HG03457 (cell line): ENCODE measurements around the gene PPM1A.

Source experiments
- ATAC-seq: cut with Tn5 transposase; IDR thresholded peaks from one replicate; pipeline ENCODE4 v1.9.1; 2021; ENCODE audit warnings: moderate number of reproducible peaks; ENCODE audit not compliant: unreplicated experiment

Gene PPM1A

DNA sequence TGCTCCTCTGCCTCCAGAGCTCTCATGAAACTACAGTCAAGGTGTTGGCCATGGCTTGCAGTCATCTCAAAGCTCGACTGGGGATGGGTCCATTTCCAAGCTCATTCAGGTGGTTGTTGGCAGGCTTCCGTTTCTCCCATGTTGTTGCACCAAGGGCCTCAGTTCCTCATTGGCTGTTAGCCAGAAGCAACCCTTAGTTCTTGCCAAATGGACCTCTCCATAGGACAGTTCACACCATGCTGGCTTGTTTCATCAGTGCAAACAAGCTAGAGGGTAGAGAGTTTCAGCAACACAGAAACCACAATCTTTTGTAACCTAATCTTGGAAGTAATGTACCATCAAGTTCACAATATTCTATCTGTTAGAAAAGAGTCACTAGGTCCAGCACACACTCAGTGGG is 22.7 kb upstream of the PPM1A start:
- ATAC-seq = no peak

DNA sequence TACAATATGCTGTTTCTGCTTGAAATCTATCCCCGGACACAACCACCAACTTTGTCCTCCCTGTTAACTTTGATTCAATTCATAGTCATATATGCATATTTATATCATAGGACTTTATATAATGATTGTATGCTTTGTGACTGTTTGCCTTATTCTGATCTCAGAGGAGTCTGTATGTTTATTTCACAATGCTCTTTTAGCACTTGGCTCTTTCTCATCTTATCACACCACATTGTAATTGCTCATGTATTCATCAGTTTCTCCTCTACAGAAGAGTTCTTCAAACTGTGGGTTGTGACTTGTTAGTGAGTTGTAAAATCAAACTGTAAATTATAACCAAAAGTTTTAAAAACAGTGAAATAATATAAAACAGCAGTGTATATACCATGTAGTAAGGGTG is 21.7 kb upstream of the PPM1A start:
- ATAC-seq = no peak

GRCh38 chr14:60229614-60230013 is 19.4 kb upstream of the PPM1A start:
- ATAC-seq = no peak

GRCh38 chr14:60232185-60232584 is 16.8 kb upstream of the PPM1A start:
- ATAC-seq = no peak

GRCh38 chr14:60233251-60233650 is 15.8 kb upstream of the PPM1A start:
- ATAC-seq = no peak

- ATAC-seq = no peak
Observed at GRCh38 chr14:60233891-60234290, 15.1 kb upstream of the PPM1A start.

- ATAC-seq = no peak
Observed at GRCh38 chr14:60235440-60235839, 13.6 kb upstream of the PPM1A start.

- ATAC-seq = no peak
Observed at GRCh38 chr14:60238955-60239354, 10.1 kb upstream of the PPM1A start.

DNA sequence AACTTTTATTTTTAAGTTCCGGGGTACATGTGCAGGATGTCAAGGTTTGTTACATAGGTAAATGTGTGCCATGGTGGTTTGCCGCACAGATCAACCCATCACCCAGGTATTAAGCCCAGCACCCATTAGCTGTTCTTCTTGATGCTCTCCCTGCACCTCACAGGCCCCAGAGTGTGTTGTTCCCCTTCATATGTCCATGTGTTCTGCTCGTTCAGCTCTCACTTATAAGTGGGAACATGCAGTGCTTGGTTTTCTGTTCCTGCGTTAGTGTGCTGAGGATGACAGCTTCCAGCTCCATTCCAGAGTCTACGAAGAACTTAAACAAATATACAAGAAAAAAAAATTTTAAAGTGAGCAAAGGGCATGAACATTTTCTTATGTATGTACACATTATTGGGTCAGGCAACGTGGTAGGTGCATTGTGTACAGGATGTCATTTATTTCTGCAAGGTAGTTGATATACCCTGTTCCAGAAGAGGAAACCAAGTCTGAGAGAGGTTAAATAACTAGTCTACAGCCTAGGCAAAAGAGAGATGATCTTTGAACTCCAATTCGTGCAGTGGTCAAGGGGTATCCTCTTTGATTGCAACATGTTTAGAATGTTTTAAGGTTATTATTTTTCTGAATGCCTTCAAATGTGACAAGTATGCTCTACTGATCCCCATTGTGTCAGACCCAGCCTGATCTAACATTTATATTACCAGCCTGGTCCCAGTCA is 8.7 kb upstream of the PPM1A start:
- no peak for ATAC-seq

DNA sequence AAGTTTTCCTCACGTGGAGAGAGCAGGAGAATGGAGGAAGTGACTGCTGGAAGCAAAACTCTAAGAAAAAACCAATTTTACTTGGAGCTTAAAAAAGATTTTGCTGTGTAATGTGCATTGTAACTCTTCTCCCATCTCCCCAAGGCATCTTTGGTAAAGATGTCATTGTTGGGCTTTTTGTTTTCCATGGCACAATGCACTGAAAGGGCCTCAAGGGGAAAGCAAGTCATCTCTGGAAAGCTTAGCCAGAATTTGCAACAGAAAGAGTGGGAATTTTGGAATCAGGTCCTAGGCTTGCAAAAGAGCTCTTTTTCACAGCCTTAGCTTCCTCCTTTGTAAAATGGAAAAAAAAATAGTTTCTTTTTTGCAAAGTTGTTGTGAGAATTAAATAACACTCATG is 7.9 kb upstream of the PPM1A start:
- no peak for ATAC-seq

DNA sequence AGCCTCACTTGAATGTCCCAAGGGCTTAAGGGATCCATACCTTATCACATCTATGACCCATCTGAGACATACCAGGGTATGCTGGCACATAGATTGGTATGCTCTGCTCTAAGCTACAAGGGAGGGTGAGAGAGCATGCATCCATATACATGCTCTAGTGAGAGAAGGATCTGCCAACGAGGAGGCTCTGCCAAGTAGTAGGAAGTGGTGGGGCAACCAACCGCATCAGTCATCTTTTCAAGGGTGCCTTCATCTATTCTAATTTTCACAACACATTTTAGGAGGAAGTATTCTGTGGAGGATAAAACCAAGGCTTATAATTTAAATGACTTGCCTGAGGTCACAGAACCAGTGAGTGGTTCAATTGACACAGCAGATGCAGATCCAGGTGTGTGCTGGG is 6.6 kb upstream of the PPM1A start:
- no peak for ATAC-seq

DNA sequence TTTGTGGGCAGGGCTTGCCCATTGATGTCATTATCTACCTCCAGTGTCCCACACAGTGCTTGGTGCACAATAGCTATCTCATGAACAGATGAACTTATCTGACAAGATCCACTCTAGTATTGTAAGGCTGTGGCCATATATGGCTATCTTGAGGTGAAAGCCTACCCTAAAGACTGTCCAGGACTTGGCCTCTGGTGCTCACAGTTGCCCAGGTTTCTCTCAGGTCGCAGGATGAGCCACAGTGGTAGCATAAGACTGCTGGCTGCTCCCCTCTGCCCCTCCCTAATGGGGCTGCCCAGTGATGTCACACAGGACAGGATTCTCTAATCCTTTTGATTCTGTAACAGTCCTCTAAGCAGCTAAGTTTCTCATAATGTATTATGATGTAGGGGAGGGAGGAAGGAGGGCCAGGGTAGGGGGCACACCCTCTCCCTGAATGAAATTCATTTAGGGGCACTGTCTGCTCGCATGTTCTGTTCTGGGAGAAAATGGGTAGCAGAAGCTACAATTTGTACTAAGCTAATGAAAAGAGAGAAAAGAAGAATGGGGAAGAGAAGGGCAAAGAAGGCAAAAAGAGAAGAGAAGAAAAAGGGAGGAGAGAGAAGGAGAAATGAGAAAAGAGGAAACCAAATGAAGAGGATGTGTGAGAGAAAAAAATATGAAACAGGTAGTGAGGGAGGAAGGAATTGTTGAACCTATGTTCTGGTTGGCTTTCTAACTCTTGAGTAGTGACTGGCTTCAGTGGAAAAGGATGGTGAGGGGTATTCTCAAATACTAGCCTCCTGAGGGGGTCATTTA is 3.4 kb upstream of the PPM1A start:
- no peak for ATAC-seq

GRCh38 chr14:60247994-60248696 is 876 bp upstream of the PPM1A start:
- ATAC-seq = peak; percentile 55

DNA sequence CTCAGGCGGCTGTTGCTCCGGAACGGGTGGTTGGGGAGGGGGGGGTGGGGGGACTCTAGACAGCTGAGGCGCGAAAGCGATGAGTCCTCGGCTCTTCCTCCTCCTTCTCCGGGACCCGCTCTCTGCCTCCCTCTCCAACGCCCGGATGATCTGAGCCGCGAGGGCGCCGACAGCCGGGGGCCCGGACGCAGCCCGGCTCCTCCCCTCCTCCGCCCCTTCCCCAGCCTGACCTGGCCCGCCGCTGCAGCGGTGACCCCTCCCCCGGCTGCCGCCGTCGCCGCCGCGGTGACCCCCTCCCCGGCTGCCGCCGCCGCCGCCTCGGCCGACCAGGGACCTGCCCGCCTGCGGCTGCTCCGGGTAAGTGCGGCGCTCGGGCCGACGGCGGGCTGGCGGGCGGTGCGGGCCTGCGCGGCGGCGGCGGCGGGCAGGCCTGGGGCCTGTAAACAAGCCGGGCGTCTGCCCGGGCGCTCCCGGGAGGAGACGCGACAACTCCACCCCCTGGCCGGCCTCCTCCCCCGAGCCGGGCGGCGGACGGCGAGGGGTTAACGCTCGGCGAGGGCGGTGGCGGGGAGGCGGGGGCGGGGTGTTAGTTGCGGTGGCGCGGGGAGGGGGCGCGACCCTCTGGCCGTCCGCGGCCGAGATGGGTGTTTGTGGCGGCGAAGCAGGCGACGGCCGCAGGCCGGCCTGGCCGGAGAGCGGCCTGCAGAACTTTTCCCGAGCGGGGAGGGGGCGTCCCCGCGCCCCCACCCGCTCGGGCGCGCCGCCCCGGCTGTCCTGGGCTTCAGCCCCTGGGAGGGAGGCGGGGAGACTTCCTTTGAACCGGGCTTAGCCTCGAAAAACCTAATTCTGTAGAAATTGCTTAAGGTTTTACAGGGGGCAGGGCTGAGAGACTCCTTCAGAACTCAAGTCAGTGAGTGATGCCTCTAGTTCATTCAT is 568 bp downstream of the PPM1A start:
- ATAC-seq = peak; percentile 31

GRCh38 chr14:60250257-60251035 is 1.4 kb downstream of the PPM1A start:
- no peak for ATAC-seq

DNA sequence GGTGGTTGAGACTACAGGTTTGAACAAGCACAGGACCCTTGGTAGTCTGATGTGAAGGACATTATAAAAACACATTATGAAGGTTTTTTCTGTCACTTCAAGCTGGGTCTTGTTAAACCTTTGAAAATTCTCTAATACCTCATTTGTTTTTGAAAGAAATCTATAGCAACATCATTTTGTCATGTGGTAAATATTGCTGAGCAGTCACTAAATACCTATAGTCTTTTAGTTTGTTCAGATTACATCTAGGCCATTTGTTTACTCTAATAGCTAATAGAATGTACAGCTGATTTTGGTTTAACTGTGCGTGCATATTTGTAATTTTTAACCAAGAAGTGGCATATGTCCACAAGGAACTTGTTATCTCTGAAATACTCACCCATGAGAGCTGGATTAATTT is 2.9 kb downstream of the PPM1A start:
- ATAC-seq = no peak

- no peak for ATAC-seq
Observed at GRCh38 chr14:60252630-60253029, 3.6 kb downstream of the PPM1A start.

- no peak for ATAC-seq
Observed at GRCh38 chr14:60253649-60254048, 4.6 kb downstream of the PPM1A start.

DNA sequence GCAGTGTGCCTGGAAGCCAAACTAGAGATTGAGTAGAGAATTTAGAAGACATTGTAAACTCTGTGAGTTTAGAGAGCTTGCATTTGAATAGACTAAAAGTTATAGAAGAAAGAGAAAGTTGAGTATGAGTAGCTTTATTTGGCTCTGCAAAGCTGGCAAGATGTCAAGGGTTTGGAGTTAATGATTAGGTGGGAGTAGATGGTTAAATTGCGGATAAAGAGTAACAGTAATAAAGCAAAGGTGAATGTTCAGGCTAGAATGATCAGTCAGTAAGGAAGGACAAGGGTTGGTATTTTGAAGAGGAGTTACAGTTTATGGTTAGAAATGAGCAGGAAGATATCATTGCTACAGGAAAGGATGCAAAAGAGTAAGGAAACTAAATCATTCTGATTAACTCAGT is 5.2 kb downstream of the PPM1A start:
- no peak for ATAC-seq

- ATAC-seq = no peak
Observed at GRCh38 chr14:60257865-60258264, 8.8 kb downstream of the PPM1A start.
